G401 (cell line): ENCODE results near the gene GUCY1B1. TPM values are rescaled to one million over a fixed set of nuclear protein-coding genes. Genes with fewer than 3 reads are reported as not detected.

Experiments
- DNase-seq: peaks from one replicate; pipeline ENCODE4 v3.0.0-alpha.2; 2015; ENCODE audit warnings: low spot score
- in situ Hi-C: cut with HindIII; loops from 2 replicates; pipeline ENCODE4 v1.10.0; 2016; ENCODE audit warnings: low sequenced_read_pairs, mixed read lengths
- total RNA-seq: library from RNA; depleted of rRNA; stranded (reverse); fragments of >200 nt; shearing (Covaris generic); gene quantifications from 2 replicates; pipeline ENCODE4 v1.2.3, GENCODE V29; 2014; rRNA removed

GUCY1B1 gene
- total RNA-seq = 34.4 and 37.3 TPM in 2 replicates

GRCh38 chr4:155758481-155759371, at the start of gene GUCY1B1:
TSS of gene GUCY1B1 (plus strand) at chr4:155759021. CDS start at chr4:155759141, 120 bp downstream.
- peak; percentile 98 for DNase-seq
- in situ Hi-C loops = no loop called here

DNA sequence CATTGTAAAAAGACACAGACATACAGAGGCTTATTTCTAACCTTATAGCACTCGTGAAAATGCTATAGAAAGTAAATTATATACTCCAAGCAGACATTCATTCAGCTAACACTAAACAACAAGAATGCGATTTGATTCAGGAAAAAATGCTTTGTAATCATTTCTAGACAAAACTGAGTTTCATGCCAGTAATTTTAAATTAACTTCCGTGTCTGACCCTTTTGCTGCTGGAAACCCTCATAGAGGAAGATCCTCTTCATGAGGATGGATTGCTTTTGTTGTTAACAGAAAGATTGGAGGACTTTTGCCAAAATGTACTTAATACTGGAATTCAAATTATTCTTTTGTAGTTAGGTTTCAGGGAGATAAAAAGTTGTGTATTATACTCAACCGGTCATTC, 48.9 kb upstream of the GUCY1B1 start:
- in situ Hi-C loops = no loop called here
- DNase-seq = no peak

DNA sequence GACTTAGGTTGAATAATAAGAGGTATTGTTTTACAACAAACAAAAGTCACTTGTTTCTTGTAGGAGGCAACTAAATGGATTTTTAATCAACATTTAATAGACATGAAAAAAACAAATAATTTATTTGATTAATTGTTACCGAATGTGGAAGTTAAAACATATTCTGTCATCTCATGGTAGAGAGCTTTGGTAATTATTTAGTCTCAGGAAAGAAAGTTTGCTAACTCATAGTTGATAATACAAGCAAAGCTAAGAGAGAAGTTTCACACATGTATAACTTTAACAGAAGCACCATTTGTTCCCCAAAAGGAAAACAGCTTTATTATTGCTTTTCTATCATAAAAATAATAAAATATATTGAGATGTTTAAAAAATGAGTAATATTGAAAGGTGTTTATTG, 47.3 kb upstream of the GUCY1B1 start:
- in situ Hi-C loops = no loop called here
- DNase-seq = no peak

GRCh38 chr4:155712846-155713245, 46.0 kb upstream of the GUCY1B1 start:
- no peak for DNase-seq
- in situ Hi-C loops = no loop called here

GRCh38 chr4:155713911-155714310, 44.9 kb upstream of the GUCY1B1 start:
- in situ Hi-C loops = no loop called here
- no peak for DNase-seq

- in situ Hi-C loops = no loop called here
- no peak for DNase-seq
Measured at GRCh38 chr4:155722336-155722735, 36.5 kb upstream of the GUCY1B1 start.

GRCh38 chr4:155722816-155723499, 35.9 kb upstream of the GUCY1B1 start:
- DNase-seq = no peak
- in situ Hi-C loops = no loop called here

GRCh38 chr4:155724731-155725130, 34.1 kb upstream of the GUCY1B1 start:
- in situ Hi-C loops = no loop called here
- DNase-seq = no peak

DNA sequence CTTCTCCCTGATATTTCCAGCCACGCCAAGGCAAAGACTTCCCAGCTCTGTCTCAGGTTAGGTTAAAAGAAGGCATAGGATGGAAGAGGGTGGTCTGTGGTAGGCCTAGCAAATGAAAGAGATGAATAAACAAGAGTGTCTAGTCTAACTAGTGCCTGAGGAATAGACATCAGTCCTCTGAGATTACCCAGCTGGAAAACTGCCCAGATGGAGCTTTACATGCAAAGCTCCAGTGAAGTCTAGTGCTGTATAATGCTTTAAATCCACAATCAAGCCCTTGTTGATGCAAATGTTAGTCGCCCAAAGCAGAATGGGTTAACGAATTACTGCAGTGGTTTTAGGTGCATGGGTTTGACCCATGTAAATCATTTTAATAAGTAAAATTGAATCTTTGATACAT, 24.8 kb upstream of the GUCY1B1 start:
- in situ Hi-C loops = no loop called here
- DNase-seq = no peak

- in situ Hi-C loops = no loop called here
- DNase-seq = no peak
Measured at GRCh38 chr4:155734951-155735350, 23.9 kb upstream of the GUCY1B1 start.

DNA sequence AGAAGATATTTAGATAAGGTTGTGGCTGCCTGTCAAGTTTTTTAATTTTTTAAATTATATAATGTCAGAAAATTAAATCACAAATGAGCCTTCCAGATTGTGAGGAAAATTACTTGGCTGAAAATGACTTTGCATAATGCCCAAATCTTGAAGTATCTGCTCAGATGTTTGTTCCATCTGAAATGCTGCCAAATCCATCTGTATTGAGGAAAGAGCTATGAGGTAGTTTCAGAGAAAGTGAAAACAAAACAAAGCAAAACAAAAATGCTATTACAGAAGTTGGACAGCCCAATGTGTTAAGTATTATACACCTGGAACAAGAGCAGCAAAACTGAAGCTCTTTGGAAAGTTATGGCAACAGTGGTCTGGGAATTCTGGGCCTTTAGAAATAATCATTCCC, 23.3 kb upstream of the GUCY1B1 start:
- DNase-seq = peak; percentile 11
- in situ Hi-C loops = no loop called here

DNA sequence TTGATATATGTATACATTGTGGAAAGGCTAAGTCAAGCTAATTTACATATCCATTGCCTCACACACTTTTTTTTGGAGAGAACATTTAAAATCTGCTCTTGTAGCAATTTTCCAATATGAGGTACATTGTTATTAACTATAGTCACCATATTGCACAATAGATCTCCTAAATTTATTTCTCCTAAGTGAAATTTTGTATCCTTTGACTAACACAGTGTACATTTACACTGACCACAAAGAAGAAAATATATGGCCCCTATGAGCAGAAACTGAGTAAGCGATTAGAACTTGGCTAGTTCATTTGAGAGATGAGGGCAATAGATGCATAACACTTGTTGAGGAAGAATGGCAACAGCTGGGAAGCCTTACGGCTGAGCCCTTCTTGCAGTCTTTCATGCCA, 20.3 kb upstream of the GUCY1B1 start:
- no peak for DNase-seq
- in situ Hi-C loops = no loop called here

GRCh38 chr4:155741546-155741945, 17.3 kb upstream of the GUCY1B1 start:
- DNase-seq = no peak
- in situ Hi-C loops = no loop called here

GRCh38 chr4:155742310-155743015, 16.4 kb upstream of the GUCY1B1 start:
- DNase-seq = no peak
- in situ Hi-C loops = no loop called here

DNA sequence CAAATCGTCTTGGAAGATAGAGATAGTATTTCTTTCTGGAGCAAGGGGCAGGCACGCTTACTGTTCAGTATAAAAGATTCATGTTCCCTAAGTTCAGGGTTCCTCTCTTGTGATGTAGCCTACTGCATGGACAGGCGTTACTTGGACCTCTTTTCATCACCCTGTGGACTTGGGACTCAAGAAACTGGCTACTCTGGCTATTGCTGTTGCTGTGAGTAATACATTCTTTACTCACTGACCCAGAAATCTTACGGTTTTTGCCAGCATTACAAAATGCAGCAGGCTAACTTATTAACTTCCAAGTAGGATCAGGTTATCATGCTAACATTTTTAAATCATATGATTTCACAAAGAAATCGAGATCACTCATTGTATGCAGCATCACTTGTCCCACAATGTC, 12.8 kb upstream of the GUCY1B1 start:
- in situ Hi-C loops = no loop called here
- DNase-seq = no peak

DNA sequence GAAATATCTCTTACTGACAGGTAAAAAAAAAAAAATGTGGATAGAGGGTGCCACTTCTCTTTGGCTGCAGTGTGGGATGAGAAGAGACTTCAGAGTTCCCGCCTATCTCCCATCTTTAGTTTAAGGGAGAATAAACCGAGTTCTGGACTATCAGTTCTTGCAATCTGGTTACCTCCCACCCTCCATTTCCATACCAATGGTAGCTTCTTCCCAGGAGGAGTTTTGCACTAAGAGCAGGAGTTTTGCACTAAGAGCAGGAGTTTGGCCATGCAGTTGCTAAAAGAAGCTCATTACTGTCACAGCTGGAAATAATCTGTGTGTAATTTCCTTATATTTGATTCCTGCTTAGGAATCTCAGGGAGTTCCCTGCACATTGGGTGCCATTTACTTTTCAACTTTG, 10.8 kb upstream of the GUCY1B1 start:
- in situ Hi-C loops = no loop called here
- no peak for DNase-seq

- DNase-seq = no peak
- in situ Hi-C loops = no loop called here
Measured at GRCh38 chr4:155749041-155749440, 9.8 kb upstream of the GUCY1B1 start.

- no peak for DNase-seq
- in situ Hi-C loops = no loop called here
Measured at GRCh38 chr4:155751569-155751968, 7.3 kb upstream of the GUCY1B1 start.

DNA sequence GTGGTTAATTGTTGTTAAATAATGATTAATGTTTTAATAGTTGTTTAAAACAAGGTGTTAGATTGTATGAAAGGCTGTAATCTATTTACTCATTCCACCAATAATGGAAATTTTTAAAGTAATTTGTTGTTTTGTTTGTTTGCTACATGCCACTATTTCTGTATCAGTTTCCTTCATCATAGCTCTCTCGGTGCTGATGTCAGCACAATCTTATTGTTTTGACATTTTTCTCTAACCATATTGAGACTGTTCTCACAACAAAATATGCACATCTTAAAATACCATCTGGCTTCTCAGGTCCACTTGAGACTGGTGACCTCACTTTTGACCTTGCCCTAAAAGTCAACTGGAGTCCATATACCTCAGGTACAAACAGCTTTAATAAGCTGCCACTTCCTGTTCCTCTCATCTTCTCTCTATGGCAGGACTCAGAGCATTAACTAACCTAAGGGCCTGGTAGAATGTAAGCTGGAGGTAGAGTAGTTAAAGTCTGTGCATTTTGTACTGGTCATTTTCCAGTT, 1.0 kb upstream of the GUCY1B1 start:
- DNase-seq = no peak
- in situ Hi-C loops = no loop called here
